ENCODE measurements around the gene PEAK3.
A peak's percentile ranks its signal among the peaks of the same experiment; 100 is the strongest.

Gene PEAK3

DNA sequence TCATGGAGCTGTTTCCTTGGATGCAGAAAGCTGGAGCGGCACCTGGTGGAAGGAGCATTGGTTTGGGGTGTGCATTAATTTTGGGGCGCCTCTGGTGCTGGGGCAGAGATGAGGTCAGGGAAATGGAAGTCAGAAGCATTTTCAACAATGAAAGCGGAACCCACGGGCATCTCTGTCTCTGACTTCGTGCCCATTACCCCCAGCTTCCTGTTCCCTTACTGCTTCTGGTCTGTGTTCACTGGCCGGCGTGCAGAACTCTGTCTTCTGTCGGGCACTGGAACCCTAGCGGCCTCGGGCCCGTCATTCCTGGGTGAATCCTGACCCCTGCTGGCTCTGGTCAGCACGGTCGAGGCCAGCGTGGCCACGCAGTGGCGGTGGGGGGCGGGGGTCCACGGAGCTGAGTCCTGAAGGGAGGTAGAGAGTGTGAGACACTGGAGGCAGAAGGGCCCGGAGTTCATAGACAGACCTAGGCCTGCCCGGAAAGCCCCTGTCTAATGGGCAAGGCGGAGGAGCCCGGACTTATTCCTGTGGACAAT lies 33.9 kb upstream of the PEAK3 start:
- peak; percentile 58 for DNase-seq (ENCODE audit: low read depth)

DNA sequence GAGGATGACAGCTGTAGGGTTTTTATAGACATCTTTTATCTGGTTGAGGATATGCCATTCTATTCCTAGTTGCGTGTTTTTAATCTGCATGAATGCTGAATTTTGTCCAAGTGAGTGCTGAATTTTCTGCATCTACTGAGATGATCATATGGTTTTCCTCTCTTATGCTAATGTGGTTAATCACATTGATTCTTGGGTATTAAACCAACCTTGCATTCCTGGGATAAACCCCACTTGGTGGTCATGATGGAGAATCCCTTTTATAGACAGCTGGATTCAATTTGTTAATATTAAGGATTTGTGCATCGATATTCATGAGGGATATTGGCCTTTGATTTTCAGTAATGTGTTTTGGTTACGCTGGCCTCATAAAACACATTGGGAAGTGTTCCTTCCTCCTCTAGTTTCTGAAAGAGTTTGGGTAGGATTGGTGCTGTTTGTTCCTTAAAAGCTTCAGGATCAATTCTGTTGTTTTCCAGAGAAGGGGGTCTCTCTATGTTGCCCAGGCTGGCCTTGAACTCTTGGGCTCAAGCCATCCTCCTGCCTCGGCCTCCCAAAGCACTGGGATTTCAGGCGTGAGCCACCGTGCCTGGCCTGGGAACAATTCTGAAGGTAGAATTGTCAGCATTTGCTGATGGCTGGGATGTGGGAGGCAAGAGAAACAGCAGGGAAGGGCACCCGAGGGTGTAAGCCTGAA lies 33.3 kb upstream of the PEAK3 start:
- DNase-seq (ENCODE audit: low read depth): no peak

- no peak for DNase-seq (ENCODE audit: low read depth)
These were observed 31.0 kb upstream of the PEAK3 start for GRCh38 chr19:2312820-2313501.

DNA sequence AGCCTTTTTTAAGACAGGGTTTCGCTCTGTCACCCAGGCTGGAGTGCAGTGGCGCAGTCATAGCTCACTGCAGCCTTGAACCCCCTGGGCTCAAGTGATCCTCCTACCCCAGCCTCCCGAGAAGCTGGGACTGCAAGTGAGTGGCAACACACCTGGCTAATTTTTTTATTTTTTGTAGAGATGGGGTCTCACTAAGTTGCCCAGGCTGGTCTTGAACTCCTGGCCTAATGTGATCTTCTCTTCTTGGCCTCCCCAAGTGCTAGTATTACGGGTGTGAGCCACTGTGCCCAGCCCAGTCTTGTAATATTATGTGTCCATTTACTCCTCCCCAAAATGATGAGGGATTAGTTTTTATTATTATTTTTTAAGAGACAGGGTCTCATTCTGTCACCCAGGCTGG lies 29.1 kb upstream of the PEAK3 start:
- DNase-seq (ENCODE audit: low read depth): no peak

- DNase-seq (ENCODE audit: low read depth): no peak
These were observed 27.9 kb upstream of the PEAK3 start for GRCh38 chr19:2309734-2310362.

GRCh38 chr19:2308114-2308556 lies 26.2 kb upstream of the PEAK3 start, which contains the start of gene LINGO3:
Gene LINGO3, minus strand, starts transcription at chr19:2308154. Its CDS starts 16,378 bp downstream, at chr19:2291776.
- no peak for DNase-seq (ENCODE audit: low read depth)

DNA sequence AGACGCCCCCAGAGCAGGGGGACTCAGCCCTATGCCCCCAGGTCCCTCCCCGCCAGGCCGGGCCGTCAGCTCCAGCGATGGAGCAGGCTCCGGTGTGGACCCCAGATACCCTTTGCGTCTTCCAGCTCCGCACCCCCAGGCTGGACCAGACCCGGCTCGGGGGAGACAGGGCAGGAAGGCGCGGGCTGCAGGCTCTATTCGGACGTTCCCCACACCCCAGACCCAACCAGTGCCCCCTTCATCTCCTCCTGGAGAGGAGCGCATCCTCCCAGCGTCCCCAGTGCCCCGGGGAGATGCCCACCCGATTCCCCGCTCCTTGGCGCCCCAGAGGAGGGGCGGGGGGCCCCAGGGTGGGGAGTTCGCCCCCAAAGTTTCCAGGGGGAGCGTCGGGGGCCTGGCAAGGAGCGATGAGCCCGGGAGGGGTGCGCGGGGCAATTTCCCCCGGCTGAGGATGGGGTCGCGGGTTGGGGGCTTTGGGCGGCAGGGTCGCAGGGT lies 25.6 kb upstream of the PEAK3 start:
- DNase-seq (ENCODE audit: low read depth): no peak

DNA sequence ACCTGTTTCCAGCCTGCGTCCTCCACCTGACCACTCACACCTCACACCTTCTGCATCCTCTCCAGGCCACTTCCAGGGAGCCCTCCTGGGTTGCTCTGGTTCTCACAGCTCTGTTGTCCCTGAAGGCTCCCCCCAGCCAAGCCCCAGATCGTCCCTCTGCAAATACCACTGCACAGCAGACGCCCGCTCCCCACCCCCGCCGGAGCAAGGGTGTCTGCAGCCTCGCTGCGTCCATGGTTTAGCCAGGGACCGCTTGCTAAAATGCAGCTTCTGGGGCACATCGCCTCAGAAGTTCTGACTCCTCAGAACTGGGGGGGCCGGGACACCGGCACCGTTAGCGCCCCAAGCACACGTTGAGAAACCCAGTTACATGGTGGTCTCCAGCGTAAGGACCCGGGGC lies 25.0 kb upstream of the PEAK3 start:
- no peak for DNase-seq (ENCODE audit: low read depth)

- DNase-seq (ENCODE audit: low read depth): no peak
These were observed 24.4 kb upstream of the PEAK3 start for GRCh38 chr19:2306281-2306806.

GRCh38 chr19:2305452-2306280 lies 23.7 kb upstream of the PEAK3 start:
- DNase-seq (ENCODE audit: low read depth): no peak

DNA sequence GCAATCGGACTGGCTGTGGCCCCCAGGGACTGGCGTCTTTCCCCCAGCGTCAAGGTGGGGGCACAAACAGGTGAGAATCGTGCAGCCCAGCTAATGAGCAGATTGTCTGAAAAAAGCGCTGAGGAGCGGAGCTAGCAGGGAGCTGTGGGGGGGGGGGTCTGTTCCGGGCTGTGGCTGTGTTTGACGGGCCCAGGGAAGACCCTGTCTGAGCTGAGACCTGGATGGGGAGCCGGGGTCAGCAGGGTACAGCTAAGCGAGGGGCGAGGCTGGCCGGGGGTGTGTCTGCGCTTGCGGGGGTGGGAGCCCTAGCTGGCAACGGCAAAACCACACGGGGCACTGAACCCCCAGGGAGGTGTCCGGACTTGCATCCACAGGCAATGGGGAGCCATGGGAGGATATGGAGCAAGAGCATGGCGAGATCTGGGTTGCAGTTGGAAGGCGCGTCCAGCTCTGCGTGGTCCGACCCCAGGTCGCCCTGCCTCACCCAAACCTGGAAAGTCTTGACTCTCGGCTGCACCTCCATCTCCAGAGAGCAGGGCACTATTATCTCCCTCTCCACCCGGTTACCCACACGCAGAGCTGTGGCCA lies 21.3 kb upstream of the PEAK3 start:
- DNase-seq (ENCODE audit: low read depth): no peak

DNA sequence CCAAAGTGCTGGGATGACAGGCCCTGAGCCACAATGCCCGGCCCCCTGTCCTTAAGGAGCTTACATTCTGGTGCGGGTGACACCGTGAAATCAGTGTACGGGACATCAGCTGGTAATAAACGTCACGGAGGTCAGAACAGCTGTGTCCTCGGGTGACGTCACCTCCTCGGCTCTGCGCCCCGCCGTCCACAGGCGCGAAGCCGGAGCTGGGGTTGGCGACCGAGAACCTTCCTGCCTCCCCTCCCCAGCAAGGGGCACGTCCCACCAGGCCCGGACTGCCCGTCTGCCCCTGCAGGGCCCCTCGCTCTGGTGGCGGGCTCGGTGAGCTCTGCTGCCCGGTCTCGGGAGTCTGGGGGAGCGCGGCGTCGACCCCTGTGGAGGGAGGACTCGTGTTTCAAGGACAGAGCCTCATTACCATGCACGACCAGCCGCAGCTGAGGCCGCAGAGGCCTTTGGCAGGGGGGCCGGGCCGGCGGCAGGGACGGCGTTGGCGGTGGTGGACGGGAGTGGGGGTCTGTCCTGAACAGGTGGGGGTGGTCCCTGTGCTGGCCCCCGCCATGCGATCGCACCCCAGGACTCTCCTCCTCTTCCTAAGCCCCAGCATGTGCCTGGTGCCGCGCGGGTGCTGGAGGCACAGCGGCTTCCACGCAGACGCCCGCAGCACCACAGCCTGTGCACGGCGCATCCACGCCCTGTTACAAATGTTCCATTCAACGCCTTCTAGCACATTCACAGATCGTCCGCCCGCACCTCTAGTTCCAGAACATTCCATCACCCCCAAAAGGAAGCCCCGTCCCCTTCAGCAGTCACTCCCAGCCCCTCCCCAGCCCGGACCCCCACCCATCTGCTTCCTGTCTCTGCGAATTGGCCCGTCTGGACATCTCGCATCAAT lies 20.6 kb upstream of the PEAK3 start:
- no peak for DNase-seq (ENCODE audit: low read depth)

DNA sequence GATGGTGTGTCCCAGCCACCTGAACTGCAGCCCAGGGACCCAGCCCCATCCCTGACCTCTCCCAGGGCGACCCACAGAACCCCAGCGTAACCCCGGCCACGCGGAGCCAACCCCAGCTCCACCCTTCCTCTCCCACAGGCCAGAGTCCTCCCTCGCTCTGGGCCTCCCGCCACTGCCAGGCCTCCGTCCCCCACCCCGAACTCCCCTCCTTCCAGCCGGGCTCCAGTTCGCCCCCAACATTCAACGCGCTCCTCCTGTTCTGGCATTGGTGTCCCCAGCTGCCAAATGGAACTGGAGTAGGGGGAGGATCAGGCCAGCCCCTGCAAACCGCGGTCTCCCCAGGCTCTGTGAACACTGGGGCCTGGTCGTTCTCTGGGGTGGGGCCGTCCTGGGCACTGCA lies 18.6 kb upstream of the PEAK3 start:
- no peak for DNase-seq (ENCODE audit: low read depth)

- no peak for DNase-seq (ENCODE audit: low read depth)
These were observed 14.2 kb upstream of the PEAK3 start for GRCh38 chr19:2296141-2296540.

DNA sequence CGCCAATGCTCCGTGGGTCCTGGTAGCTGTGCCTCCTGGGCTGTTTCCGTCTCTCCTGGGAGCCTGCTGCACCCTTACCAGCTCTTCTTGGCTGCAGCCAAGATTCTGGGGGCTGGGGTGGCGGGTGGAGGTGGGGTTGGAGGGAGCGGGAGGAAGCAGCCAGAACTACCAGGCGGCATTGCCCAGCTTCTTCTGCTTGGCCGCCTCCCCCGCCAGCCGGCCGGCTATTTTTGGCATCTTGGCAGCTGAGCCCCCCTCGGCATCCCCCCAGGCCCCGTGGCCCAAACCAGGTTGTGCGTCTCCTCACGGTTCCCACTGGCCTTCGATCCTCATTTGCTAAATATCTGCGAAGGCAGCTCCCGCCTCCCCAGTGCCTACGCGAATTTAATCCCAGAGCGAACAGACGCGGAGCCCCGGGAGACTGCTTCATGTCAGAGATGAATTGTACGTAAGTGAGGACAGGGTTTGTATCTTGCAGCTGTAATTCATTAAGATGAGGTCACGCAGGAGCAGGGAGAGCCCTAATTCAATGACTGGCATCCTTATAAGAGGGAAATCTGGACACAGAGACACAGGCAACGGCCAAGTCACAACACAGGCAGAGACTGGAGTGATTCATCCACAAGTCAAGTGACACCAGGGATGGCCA lies 12.8 kb upstream of the PEAK3 start:
- no peak for DNase-seq (ENCODE audit: low read depth)

GRCh38 chr19:2291185-2291751 lies 9.3 kb upstream of the PEAK3 start:
- DNase-seq (ENCODE audit: low read depth): no peak

DNA sequence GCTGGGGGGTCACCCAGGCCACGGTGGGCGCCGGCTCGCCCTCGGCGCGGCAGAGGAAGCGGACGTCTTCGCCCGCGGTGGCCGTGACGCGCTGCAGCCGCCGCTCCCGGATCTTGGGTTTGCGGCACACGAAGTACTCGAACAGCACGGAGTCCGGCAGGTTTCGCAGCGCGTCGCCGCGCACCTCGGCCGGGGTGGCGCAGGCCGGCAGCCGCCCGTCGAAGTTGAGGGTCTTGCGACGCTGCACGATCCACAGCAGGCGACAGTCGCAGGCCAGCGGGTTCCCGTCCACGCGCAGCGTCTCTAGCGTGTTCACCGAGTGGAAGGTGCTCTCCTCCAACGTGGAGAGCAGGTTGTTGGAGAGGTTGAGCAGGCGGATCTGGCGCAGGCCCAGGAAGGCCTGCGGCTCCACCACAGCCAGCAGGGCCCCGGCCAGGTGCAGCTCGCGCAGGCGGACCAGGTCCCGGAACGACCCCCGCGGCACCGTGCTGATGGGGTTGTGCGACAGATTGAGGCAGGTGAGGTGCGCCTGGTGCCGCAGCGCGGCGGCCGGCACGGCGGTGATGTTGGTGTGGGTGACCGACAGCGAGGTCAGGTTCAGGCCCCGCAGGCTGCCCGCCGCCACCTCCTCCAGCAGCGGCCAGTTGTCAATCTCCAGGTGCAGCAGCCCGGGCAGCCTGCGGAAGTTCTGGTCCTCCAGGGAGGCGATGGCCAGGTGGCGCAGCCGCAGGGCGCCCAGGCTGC lies 8.6 kb upstream of the PEAK3 start:
- no peak for DNase-seq (ENCODE audit: low read depth)

- peak; percentile 81 for DNase-seq (ENCODE audit: low read depth)
These were observed 7.9 kb upstream of the PEAK3 start for GRCh38 chr19:2289714-2290435.

Data from CMK (cell line).